NCI-H226 (cell line): ENCODE measurements around the gene PKHD1.

Source experiments
- DNase-seq: peaks from one replicate; pipeline ENCODE4 v3.0.0-alpha.2; 2015

The PKHD1 gene

GRCh38 chr6:51778666-51779065, 308.7 kb downstream of the PKHD1 start:
- DNase-seq = no peak

GRCh38 chr6:51777618-51778017, 309.8 kb downstream of the PKHD1 start:
- no peak for DNase-seq

- no peak for DNase-seq
These were observed 311.2 kb downstream of the PKHD1 start for GRCh38 chr6:51775942-51776860.

GRCh38 chr6:51768087-51768486, 319.3 kb downstream of the PKHD1 start:
- no peak for DNase-seq

GRCh38 chr6:51765230-51765629, 322.2 kb downstream of the PKHD1 start:
- DNase-seq = no peak

- DNase-seq = no peak
These were observed 333.8 kb downstream of the PKHD1 start for GRCh38 chr6:51753635-51754034.

GRCh38 chr6:51743999-51744398, 343.4 kb downstream of the PKHD1 start:
- DNase-seq = no peak

- no peak for DNase-seq
These were observed 346.8 kb downstream of the PKHD1 start for GRCh38 chr6:51740658-51741057.

- DNase-seq = no peak
These were observed 348.8 kb downstream of the PKHD1 start for GRCh38 chr6:51738614-51739013.

- no peak for DNase-seq
These were observed 349.6 kb downstream of the PKHD1 start for GRCh38 chr6:51737580-51738360.

GRCh38 chr6:51725155-51725554, 362.3 kb downstream of the PKHD1 start:
- no peak for DNase-seq

- DNase-seq = no peak
These were observed 367.1 kb downstream of the PKHD1 start for GRCh38 chr6:51720327-51720726.

- DNase-seq = no peak
These were observed 368.1 kb downstream of the PKHD1 start for GRCh38 chr6:51719297-51719696.

- no peak for DNase-seq
These were observed 368.9 kb downstream of the PKHD1 start for GRCh38 chr6:51718533-51718932.

- no peak for DNase-seq
These were observed 369.9 kb downstream of the PKHD1 start for GRCh38 chr6:51717477-51717876.

- no peak for DNase-seq
These were observed 375.5 kb downstream of the PKHD1 start for GRCh38 chr6:51711876-51712275.

- no peak for DNase-seq
These were observed 381.3 kb downstream of the PKHD1 start for GRCh38 chr6:51706086-51706485.

- DNase-seq = no peak
These were observed 382.4 kb downstream of the PKHD1 start for GRCh38 chr6:51704932-51705540.

- no peak for DNase-seq
These were observed 384.6 kb downstream of the PKHD1 start for GRCh38 chr6:51702851-51703250.

- DNase-seq = no peak
These were observed 402.8 kb downstream of the PKHD1 start for GRCh38 chr6:51684603-51685002.

- DNase-seq = no peak
These were observed 403.4 kb downstream of the PKHD1 start for GRCh38 chr6:51684038-51684437.

GRCh38 chr6:51678905-51679620, 408.4 kb downstream of the PKHD1 start:
- no peak for DNase-seq

- no peak for DNase-seq
These were observed 409.1 kb downstream of the PKHD1 start for GRCh38 chr6:51678274-51678673.
